ENCODE measurements around the gene CST3. TPM values are rescaled to one million over a fixed set of nuclear protein-coding genes. Genes with fewer than 3 reads are reported as not detected.
"Not testable (repeated sequence)": the region's sequence is repeated elsewhere in the genome, so short reads cannot be mapped to it uniquely, and the experiment has no call there.

The CST3 gene
- total and polyA plus RNA-seq, 2 of the 8 experiments (the other 6 are each of a cell fraction or from before 2014, with no cell fraction given), result 53.2 to 184 TPM

- H3K4me3 ChIP-seq (ENCODE audit: extremely low read depth in 1 of 4, insufficient read depth in 2 of 4, low read depth in 3 of 4, low read length in 4 of 4); H3K23ac ChIP-seq (ENCODE audit: insufficient read length); FAIRE-seq; H3K27ac ChIP-seq (ENCODE audit: low read depth, low read length); H4K91ac ChIP-seq (replicated peaks; ENCODE audit: insufficient read length, low read length); H2BK120ac ChIP-seq (replicated peaks; ENCODE audit: low read depth, low read length); H3K9ac ChIP-seq (replicated peaks in 1 of 4; ENCODE audit: extremely low read depth in 1 of 4, low read depth in 3 of 4, low read length in 3 of 4); H3K4me1 ChIP-seq (replicated peaks in 1 of 4; ENCODE audit: control insufficient read depth in 3 of 4, insufficient read depth in 4 of 4, low read length in 3 of 4); H4K5ac ChIP-seq (ENCODE audit: insufficient read length, low read depth, low read length); H3K4ac ChIP-seq (replicated peaks; ENCODE audit: insufficient read length, low read depth, low read length); H3K79me2 ChIP-seq (ENCODE audit: control insufficient read depth in 1 of 2, insufficient read depth in 2 of 2, low read length in 2 of 2); H4K20me1 ChIP-seq (replicated peaks in 1 of 2; ENCODE audit: control insufficient read depth in 1 of 2, insufficient read depth in 2 of 2, low read length in 2 of 2); H4K8ac ChIP-seq (ENCODE audit: extremely low read depth, insufficient read depth, low read length); H3K18ac ChIP-seq (ENCODE audit: extremely low read depth, low read length); H3K4me2 ChIP-seq (ENCODE audit: insufficient read depth in 1 of 2, low read depth in 2 of 2, low read length in 2 of 2); H2BK12ac ChIP-seq (ENCODE audit: low read depth, low read length); H3K27me3 ChIP-seq (replicated peaks in 1 of 4; ENCODE audit: control insufficient read depth in 3 of 4, extremely low read depth in 1 of 4, insufficient read depth in 3 of 4, low read length in 3 of 4); H3K9me3 ChIP-seq (ENCODE audit: insufficient read depth in 2 of 2, low read depth in 1 of 2, low read length in 1 of 2); H3K14ac ChIP-seq (ENCODE audit: insufficient read length); DNase-seq (ENCODE audit: low read depth in 1 of 2, low spot score in 2 of 2); H2BK20ac ChIP-seq (ENCODE audit: low read length); H2AFZ ChIP-seq (ENCODE audit: low read length); H3K23me2 ChIP-seq (ENCODE audit: low read depth, low read length); H3K79me1 ChIP-seq (ENCODE audit: low read depth, low read length); H3K36me3 ChIP-seq (ENCODE audit: control insufficient read depth in 2 of 4, insufficient read depth in 4 of 4, low read length in 3 of 4); CTCF ChIA-PET (ENCODE audit: partially characterized antibody); POLR2A ChIA-PET (ENCODE audit: partially characterized antibody): not testable (repeated sequence)
- H2BK15ac ChIP-seq (ENCODE audit: low read length), result peak overlapping the region; percentile 9; the same call in 1 of the 2 replicates
- H2AK5ac ChIP-seq (ENCODE audit: low read depth, low read length), result 0 out of 2 replicates have a peak overlapping the region, but pooled peaks have one; percentile 13
- 0 out of 2 replicates have a peak overlapping the region, but pooled peaks have one; percentile 18 for H2BK5ac ChIP-seq (ENCODE audit: low read depth, low read length)
- WGBS, 2 experiments (ENCODE audit: extremely low coverage in 1 of 2, insufficient coverage in 1 of 2, insufficient read length in 1 of 2, insufficient replicate concordance in 2 of 2, low coverage in 1 of 2, low lambda C conversion rate in 2 of 2, missing lambda C conversion rate in 1 of 2), result 96% methylated on average over 2 of the region's 2 CpGs; no CpG with 5 or more reads in 1 of the 2 experiments
- peak overlapping the region; percentile 83 for H3K56ac ChIP-seq (replicated peaks; ENCODE audit: insufficient read length, low read depth, low read length)
Observed at GRCh38 chr20:23659610-23659988, 21.8 kb upstream of the CST3 start.

Data from H1 (cell line).